ENCODE results near the gene PHLDA2. TPM values are rescaled to one million over a fixed set of nuclear protein-coding genes. Genes with fewer than 3 reads are reported as not detected.
"Not testable (repeated sequence)": the region's sequence is repeated elsewhere in the genome, so short reads cannot be mapped to it uniquely, and the experiment has no call there.

The PHLDA2 gene
- polyA plus RNA-seq, 1 of the 3 experiments (the other 2 are of a cell fraction), result 23.6 TPM

DNA sequence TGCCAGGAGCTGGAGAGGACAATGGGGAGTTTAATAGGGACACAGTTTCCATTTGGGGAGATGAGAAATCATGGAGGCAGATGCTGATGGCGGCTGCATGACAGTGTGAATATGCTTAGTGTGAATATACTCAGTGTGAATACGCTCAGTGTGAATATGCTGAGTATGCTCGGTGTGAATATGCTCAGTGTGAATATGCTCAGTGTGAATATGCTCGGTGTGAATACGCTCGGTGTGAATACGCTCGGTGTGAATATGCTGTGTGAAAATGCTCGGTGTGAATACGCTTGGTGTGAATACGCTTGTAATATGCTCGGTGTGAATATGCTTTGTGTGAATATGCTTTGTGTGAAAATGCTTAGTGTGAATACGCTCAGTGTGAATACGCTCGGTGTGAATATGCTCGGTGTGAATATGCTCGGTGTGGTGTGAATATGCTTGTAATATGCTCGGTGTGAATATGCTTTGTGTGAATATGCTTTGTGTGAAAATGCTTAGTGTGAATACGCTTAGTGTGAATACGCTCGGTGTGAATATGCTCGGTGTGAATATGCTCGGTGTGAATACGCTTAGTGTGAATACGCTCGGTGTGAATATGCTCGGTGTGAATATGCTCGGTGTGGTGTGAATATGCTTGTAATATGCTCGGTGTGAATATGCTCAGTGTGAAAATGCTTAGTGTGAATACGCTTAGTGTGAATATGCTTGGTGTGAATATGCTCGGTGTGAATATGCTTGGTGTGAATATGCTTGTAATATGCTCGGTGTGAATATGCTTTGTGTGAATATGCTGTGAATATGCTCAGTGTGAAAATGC lies 8.6 kb upstream of the PHLDA2 start:
- H2AFZ ChIP-seq (ENCODE audit: low read depth); H3K79me2 ChIP-seq (ENCODE audit: insufficient read depth); H3K9ac ChIP-seq; H3K4me2 ChIP-seq; H3K27me3 ChIP-seq (ENCODE audit: insufficient read depth); H3K9me2 ChIP-seq; H3K36me3 ChIP-seq (replicated peaks in 1 of 2; ENCODE audit: control insufficient read depth in 1 of 2, insufficient read depth in 2 of 2, low read length in 1 of 2); H4K20me1 ChIP-seq (ENCODE audit: insufficient read depth); POLR2A ChIA-PET; CTCF ChIA-PET; H3K27ac ChIP-seq (ENCODE audit: low read depth in 2 of 2, low read length in 1 of 2); H3K9me3 ChIP-seq; DNase-seq; H3K4me3 ChIP-seq (ENCODE audit: low read depth in 2 of 2, low read length in 1 of 2): not testable (repeated sequence)
- Histone ChIP-seq H3K4me1 (ENCODE audit: control insufficient read depth in 1 of 2, insufficient read depth in 2 of 2, low read depth in 1 of 2, low read length in 1 of 2) (peaks cover 0 to 17% of the 10 kb centered on the region in 2 experiments; a peak in 2 of 4 replicates), H3F3A (replicated peaks; ENCODE audit: insufficient read depth) (peaks cover 16% of the 10 kb centered on the region)
- 81% methylated on average over 32 of the region's 32 CpGs for WGBS (ENCODE audit: low lambda C conversion rate)

DNA sequence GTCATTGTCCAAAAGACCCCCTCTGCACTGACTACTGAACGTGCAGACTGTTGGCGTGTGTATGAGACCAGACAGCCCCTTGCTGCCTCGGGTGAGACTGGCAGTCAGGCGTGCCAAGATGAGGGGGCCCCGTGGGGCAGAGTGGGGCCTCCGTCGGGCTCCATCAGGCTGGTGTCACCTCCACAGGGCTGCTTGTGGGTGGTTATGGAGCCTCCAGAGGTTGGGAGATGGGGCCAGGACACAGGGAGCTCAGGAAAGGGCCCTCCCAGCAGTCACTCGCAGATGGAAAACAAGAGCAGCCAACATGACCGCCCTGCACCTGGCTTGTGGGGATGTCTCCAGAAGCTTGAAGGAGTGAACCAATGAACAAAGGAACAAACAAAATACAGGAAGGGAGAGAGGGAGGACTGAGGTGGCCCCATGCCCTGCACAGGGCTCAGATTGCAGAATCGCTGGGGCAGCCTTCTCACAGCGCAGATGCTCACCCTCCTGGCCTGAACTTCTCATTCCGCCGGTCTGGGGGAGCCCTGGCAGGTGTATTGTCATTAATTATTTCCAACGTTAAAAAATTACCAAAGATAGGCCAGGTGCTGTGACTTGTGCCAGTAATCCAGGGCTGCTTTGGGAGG lies 5.5 kb upstream of the PHLDA2 start:
- Histone ChIP-seq H3F3A (replicated peaks; ENCODE audit: insufficient read depth) (peaks cover 16% of the 10 kb centered on the region), H3K27ac (ENCODE audit: low read depth in 2 of 2, low read length in 1 of 2) (no peak overlapping the region), H3K79me2 (ENCODE audit: insufficient read depth) (no peaks in the 10 kb centered on the region), H3K36me3 (replicated peaks in 1 of 2; ENCODE audit: control insufficient read depth in 1 of 2, insufficient read depth in 2 of 2, low read length in 1 of 2) (no peaks in the 10 kb centered on the region), H2AFZ (ENCODE audit: low read depth) (no peak overlapping the region), H4K20me1 (ENCODE audit: insufficient read depth) (no peaks in the 10 kb centered on the region), H3K27me3 (ENCODE audit: insufficient read depth) (no peaks in the 10 kb centered on the region), H3K4me3 (ENCODE audit: low read depth in 2 of 2, low read length in 1 of 2) (no peak overlapping the region), H3K4me2 (no peak overlapping the region), H3K9me2 (no peaks in the 10 kb centered on the region), H3K9me3 (0 out of 2 replicates have a peak, but pooled peaks cover 6% of the 10 kb centered on the region), H3K4me1 (ENCODE audit: control insufficient read depth in 1 of 2, insufficient read depth in 2 of 2, low read depth in 1 of 2, low read length in 1 of 2) (peaks cover 0 to 7% of the 10 kb centered on the region in 2 experiments; a peak in 2 of 4 replicates), H3K9ac (no peak overlapping the region)
- WGBS (ENCODE audit: low lambda C conversion rate), result 76% methylated on average over 14 of the region's 14 CpGs
- CTCF ChIA-PET, result interaction anchor here (1.2 to 1.7 kb wide), 3 partner anchors 31 to 403 kb away, joined by 3 to 6 read pairs (median 4); no protein-coding TSS in a partner anchor
- no peak for DNase-seq
- POLR2A ChIA-PET, result no interaction called here
- no peak for TF ChIP-seq EZH2phosphoT487 (IDR thresholded peaks at IDR 0.05; ENCODE audit: borderline replicate concordance, low read depth)
- TF ChIP-seq NRF1 (IDR thresholded peaks at IDR 0.05; ENCODE audit: low read depth, low read length), result no peak
- no peak for TF ChIP-seq EP300 (IDR thresholded peaks at IDR 0.05; ENCODE audit: borderline replicate concordance in 1 of 2, low read depth in 1 of 2, low read length in 1 of 2)
- TF ChIP-seq TEAD4 (IDR thresholded peaks at IDR 0.05; ENCODE audit: borderline replicate concordance, insufficient read depth), result no peak
- TF ChIP-seq YY1 (IDR thresholded peaks at IDR 0.05; ENCODE audit: low read depth), result no peak
- TF ChIP-seq MEF2A (IDR thresholded peaks at IDR 0.05; ENCODE audit: borderline replicate concordance, low read depth), result no peak
- TF ChIP-seq, protein P1, sequence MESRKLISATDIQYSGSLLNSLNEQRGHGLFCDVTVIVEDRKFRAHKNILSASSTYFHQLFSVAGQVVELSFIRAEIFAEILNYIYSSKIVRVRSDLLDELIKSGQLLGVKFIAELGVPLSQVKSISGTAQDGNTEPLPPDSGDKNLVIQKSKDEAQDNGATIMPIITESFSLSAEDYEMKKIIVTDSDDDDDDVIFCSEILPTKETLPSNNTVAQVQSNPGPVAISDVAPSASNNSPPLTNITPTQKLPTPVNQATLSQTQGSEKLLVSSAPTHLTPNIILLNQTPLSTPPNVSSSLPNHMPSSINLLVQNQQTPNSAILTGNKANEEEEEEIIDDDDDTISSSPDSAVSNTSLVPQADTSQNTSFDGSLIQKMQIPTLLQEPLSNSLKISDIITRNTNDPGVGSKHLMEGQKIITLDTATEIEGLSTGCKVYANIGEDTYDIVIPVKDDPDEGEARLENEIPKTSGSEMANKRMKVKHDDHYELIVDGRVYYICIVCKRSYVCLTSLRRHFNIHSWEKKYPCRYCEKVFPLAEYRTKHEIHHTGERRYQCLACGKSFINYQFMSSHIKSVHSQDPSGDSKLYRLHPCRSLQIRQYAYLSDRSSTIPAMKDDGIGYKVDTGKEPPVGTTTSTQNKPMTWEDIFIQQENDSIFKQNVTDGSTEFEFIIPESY (IDR thresholded peaks at IDR 0.05; ENCODE audit: borderline replicate concordance, low read depth), result no peak
- no peak for TF ChIP-seq MXI1 (IDR thresholded peaks at IDR 0.05; ENCODE audit: low read depth, low read length)
- TF ChIP-seq FOXJ3 (CRISPR knock-in tag; IDR thresholded peaks at IDR 0.05), result no peak
- TF ChIP-seq SMC3 (IDR thresholded peaks at IDR 0.05; ENCODE audit: low read depth, low read length), result no peak
- no peak for TF ChIP-seq CHD2 (IDR thresholded peaks at IDR 0.05; ENCODE audit: low read length, partially characterized antibody)
- TF ChIP-seq JUND (IDR thresholded peaks at IDR 0.05), result no peak
- TF ChIP-seq POLR2AphosphoS5 (IDR thresholded peaks at IDR 0.05; ENCODE audit: low read depth, low read length), result no peak
- no peak for TF ChIP-seq RAD21 (IDR thresholded peaks at IDR 0.05; ENCODE audit: low read length)
- no peak for TF ChIP-seq ELF1 (IDR thresholded peaks at IDR 0.05)
- no peak for TF ChIP-seq TAF1 (IDR thresholded peaks at IDR 0.05; ENCODE audit: borderline replicate concordance, low read depth, low read length)
- TF ChIP-seq, protein P2, sequence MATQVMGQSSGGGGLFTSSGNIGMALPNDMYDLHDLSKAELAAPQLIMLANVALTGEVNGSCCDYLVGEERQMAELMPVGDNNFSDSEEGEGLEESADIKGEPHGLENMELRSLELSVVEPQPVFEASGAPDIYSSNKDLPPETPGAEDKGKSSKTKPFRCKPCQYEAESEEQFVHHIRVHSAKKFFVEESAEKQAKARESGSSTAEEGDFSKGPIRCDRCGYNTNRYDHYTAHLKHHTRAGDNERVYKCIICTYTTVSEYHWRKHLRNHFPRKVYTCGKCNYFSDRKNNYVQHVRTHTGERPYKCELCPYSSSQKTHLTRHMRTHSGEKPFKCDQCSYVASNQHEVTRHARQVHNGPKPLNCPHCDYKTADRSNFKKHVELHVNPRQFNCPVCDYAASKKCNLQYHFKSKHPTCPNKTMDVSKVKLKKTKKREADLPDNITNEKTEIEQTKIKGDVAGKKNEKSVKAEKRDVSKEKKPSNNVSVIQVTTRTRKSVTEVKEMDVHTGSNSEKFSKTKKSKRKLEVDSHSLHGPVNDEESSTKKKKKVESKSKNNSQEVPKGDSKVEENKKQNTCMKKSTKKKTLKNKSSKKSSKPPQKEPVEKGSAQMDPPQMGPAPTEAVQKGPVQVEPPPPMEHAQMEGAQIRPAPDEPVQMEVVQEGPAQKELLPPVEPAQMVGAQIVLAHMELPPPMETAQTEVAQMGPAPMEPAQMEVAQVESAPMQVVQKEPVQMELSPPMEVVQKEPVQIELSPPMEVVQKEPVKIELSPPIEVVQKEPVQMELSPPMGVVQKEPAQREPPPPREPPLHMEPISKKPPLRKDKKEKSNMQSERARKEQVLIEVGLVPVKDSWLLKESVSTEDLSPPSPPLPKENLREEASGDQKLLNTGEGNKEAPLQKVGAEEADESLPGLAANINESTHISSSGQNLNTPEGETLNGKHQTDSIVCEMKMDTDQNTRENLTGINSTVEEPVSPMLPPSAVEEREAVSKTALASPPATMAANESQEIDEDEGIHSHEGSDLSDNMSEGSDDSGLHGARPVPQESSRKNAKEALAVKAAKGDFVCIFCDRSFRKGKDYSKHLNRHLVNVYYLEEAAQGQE (IDR thresholded peaks at IDR 0.05; ENCODE audit: low read depth, low read length), result no peak
- TF ChIP-seq RFX5 (IDR thresholded peaks at IDR 0.05; ENCODE audit: low read length), result no peak
